ENCODE measurements around the gene DOCK11. TPM values are rescaled to one million over a fixed set of nuclear protein-coding genes. Genes with fewer than 3 reads are reported as not detected.

Gene DOCK11
- total RNA-seq, 1 donor from 2014 or later, result 0.51 TPM

Other genes with a start within 250 kb of the DOCK11 start
- gene WDR44, start 149.7 kb upstream of the DOCK11 start, total RNA-seq, result 11.7 and 17.4 TPM in 2 replicates
- 80.6 and 85.4 TPM in 2 replicates for gene IL13RA1, start 231.8 kb downstream of the DOCK11 start, total RNA-seq

All from dermis blood vessel endothelial cell (primary cell).